NCI-H2171 treated with DMSO at 0.1 percent for 48 hours (cell line): ENCODE data around the gene MESP1.
A peak's percentile ranks its signal among the peaks of the same experiment; 100 is the strongest.

ENCODE experiments used
- DNase-seq: peaks from one replicate; lab custom pipeline; 2025; lab: John Stamatoyannopoulos, UW

The MESP1 gene

GRCh38 chr15:89781055-89781454, 30.0 kb upstream of the MESP1 start:
- no peak for DNase-seq

GRCh38 chr15:89780601-89781000, 29.6 kb upstream of the MESP1 start:
- no peak for DNase-seq

- DNase-seq, result no peak
These were observed 27.8 kb upstream of the MESP1 start for GRCh38 chr15:89778861-89779260.

- DNase-seq, result no peak
These were observed 26.8 kb upstream of the MESP1 start for GRCh38 chr15:89777782-89778380.

GRCh38 chr15:89777073-89777751, 26.2 kb upstream of the MESP1 start:
- DNase-seq, result no peak

GRCh38 chr15:89776274-89777072, 25.4 kb upstream of the MESP1 start, which contains the start of gene MESP2:
Gene MESP2 (plus strand): TSS chr15:89776332. CDS start chr15:89776358, 26 bp downstream.
- peak; percentile 18 for DNase-seq

GRCh38 chr15:89775815-89776214, 24.8 kb upstream of the MESP1 start:
- no peak for DNase-seq

- no peak for DNase-seq
These were observed 23.4 kb upstream of the MESP1 start for GRCh38 chr15:89774492-89774891.

GRCh38 chr15:89772932-89773583, 22.0 kb upstream of the MESP1 start:
- DNase-seq, result peak; percentile 44

GRCh38 chr15:89770041-89770440, 19.0 kb upstream of the MESP1 start:
- DNase-seq, result no peak

GRCh38 chr15:89769366-89769765, 18.3 kb upstream of the MESP1 start:
- DNase-seq, result no peak

- no peak for DNase-seq
These were observed 17.0 kb upstream of the MESP1 start for GRCh38 chr15:89768071-89768500.

- no peak for DNase-seq
These were observed 16.4 kb upstream of the MESP1 start for GRCh38 chr15:89767411-89767915.

- no peak for DNase-seq
These were observed 15.6 kb upstream of the MESP1 start for GRCh38 chr15:89766357-89767311.

- DNase-seq, result no peak
These were observed 14.6 kb upstream of the MESP1 start for GRCh38 chr15:89765694-89766093.

GRCh38 chr15:89761929-89762328, 10.9 kb upstream of the MESP1 start:
- no peak for DNase-seq

GRCh38 chr15:89761009-89761831, 10.2 kb upstream of the MESP1 start:
- DNase-seq, result no peak

GRCh38 chr15:89760303-89761008, 9.4 kb upstream of the MESP1 start:
- peak; percentile 19 for DNase-seq

- no peak for DNase-seq
These were observed 8.8 kb upstream of the MESP1 start for GRCh38 chr15:89759835-89760234.
